ENCODE measurements around the gene IFIH1.

- no peak for TF ChIP-seq CTCF (IDR thresholded peaks at IDR 0.05; ENCODE audit: low read length)
- TF ChIP-seq EZH2 (optimal IDR thresholded peaks at IDR 0.05; ENCODE audit: low read depth, low read length): no peak
Observed at GRCh38 chr2:162340822-162341221, 22.3 kb upstream of the IFIH1 start.
